Panc1 (cell line): Measurements from ENCODE around the gene LRRFIP1.
"Not testable (repeated sequence)": the region's sequence is repeated elsewhere in the genome, so short reads cannot be mapped to it uniquely, and the experiment has no call there.

Experiments
- TCF7L2 ChIP-seq: IDR thresholded peaks from 2 replicates; pipeline ENCODE4 v1.6.1; 2011; ENCODE audit warnings: mild to moderate bottlenecking, low read depth, low read length, inconsistent platforms
- TF ChIP-seq, protein P1 (sequence below): fragments of 450-650 bp; IDR thresholded peaks from 2 replicates; pipeline ENCODE4 v1.5.1; 2017; ENCODE audit warnings: mild to moderate bottlenecking

GRCh38 chr2:237750441-237750840 is 123.1 kb downstream of the LRRFIP1 start:
- TF ChIP-seq, protein P1, sequence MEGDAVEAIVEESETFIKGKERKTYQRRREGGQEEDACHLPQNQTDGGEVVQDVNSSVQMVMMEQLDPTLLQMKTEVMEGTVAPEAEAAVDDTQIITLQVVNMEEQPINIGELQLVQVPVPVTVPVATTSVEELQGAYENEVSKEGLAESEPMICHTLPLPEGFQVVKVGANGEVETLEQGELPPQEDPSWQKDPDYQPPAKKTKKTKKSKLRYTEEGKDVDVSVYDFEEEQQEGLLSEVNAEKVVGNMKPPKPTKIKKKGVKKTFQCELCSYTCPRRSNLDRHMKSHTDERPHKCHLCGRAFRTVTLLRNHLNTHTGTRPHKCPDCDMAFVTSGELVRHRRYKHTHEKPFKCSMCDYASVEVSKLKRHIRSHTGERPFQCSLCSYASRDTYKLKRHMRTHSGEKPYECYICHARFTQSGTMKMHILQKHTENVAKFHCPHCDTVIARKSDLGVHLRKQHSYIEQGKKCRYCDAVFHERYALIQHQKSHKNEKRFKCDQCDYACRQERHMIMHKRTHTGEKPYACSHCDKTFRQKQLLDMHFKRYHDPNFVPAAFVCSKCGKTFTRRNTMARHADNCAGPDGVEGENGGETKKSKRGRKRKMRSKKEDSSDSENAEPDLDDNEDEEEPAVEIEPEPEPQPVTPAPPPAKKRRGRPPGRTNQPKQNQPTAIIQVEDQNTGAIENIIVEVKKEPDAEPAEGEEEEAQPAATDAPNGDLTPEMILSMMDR: not testable (repeated sequence)
- not testable (repeated sequence) for TF ChIP-seq TCF7L2
